Fibroblast of lung (primary cell): Measurements from ENCODE around the gene KIRREL2. TPM values are rescaled to one million over a fixed set of nuclear protein-coding genes. Genes with fewer than 3 reads are reported as not detected.

Experiments used
- DNase-seq, 2 donors: peaks; one replicate each; pipeline versions ENCODE4 v3.0.0 to v3.0.0-alpha.2; 2010; ENCODE audit warnings: low read depth in 2 of 2
- H2AFZ ChIP-seq: 2 replicates; pipeline ENCODE4 v1.5.1; 2012; ENCODE audit warnings: low read length, control low read depth, inconsistent platforms
- H3K27ac ChIP-seq: 2 replicates; pipeline ENCODE4 v1.5.1; 2011; ENCODE audit warnings: low read length, control low read depth; ENCODE audit not compliant: insufficient read depth
- H3K27me3 ChIP-seq: 2 replicates; pipeline ENCODE4 v1.5.1; 2011; ENCODE audit warnings: mild to moderate bottlenecking, low read length; ENCODE audit not compliant: control insufficient read depth, insufficient read depth
- H3K36me3 ChIP-seq: 2 replicates; pipeline ENCODE4 v1.5.1; 2011; ENCODE audit warnings: low read length; ENCODE audit not compliant: control insufficient read depth, insufficient read depth
- H3K4me1 ChIP-seq: 2 replicates; pipeline ENCODE4 v1.5.1; 2011; ENCODE audit warnings: low read length; ENCODE audit not compliant: control insufficient read depth, insufficient read depth; ENCODE audit errors: extremely low read depth
- H3K4me2 ChIP-seq: 2 replicates; pipeline ENCODE4 v1.5.1; 2011; ENCODE audit warnings: low read length, control low read depth; ENCODE audit not compliant: insufficient read depth; ENCODE audit errors: extremely low read depth
- H3K4me3 ChIP-seq, 4 experiments: fragments of 200-600 bp in 1 of 4; sonication (generic) in 1 of 4; replicated peaks in 1 of 4; 2 replicates each; pipeline ENCODE4 v1.5.1; 2011 to 2016; ENCODE audit warnings: low read length in 4 of 4, low read depth in 3 of 4, mild to moderate bottlenecking in 3 of 4, control low read depth in 2 of 4, inconsistent platforms in 1 of 4, mixed read lengths in 1 of 4; ENCODE audit not compliant: insufficient read depth in 1 of 4; ENCODE audit errors: control extremely low read depth in 1 of 4
- H3K79me2 ChIP-seq: 2 replicates; pipeline ENCODE4 v1.5.1; 2012; ENCODE audit warnings: mild to moderate bottlenecking, low read length, inconsistent platforms; ENCODE audit not compliant: control insufficient read depth, insufficient read depth
- H3K9ac ChIP-seq: 2 replicates; pipeline ENCODE4 v1.5.1; 2011; ENCODE audit warnings: mild to moderate bottlenecking, low read length, control low read depth; ENCODE audit not compliant: insufficient read depth
- H3K9me3 ChIP-seq: 2 replicates; pipeline ENCODE4 v1.5.1; 2012; ENCODE audit warnings: low read depth, low read length; ENCODE audit not compliant: control insufficient read depth, insufficient read depth
- H4K20me1 ChIP-seq: 2 replicates; pipeline ENCODE4 v1.5.1; 2011; ENCODE audit warnings: low read length; ENCODE audit not compliant: control insufficient read depth, insufficient read depth; ENCODE audit errors: extremely low read depth
- EZH2 ChIP-seq: IDR thresholded peaks from 2 replicates; pipeline ENCODE4 v1.5.1; 2012; ENCODE audit warnings: low read length, control low read depth, mild to moderate bottlenecking; ENCODE audit errors: missing control alignments
- polyA plus RNA-seq, 2 donors: library from polyadenylated mRNA; depleted of rRNA in 1 of 2; stranded (reverse) in 1 of 2; unstranded in 1 of 2; fragments of >200 nt; gene quantifications; 2 replicates each; pipeline ENCODE4 v1.2.1, GENCODE V29; 2011 to 2012; ENCODE audit warnings: missing spikeins in 1 of 2
- total RNA-seq: library from RNA; depleted of rRNA; stranded (reverse); fragments of >200 nt; gene quantifications from 2 replicates; pipeline ENCODE4 v1.2.1, GENCODE V29; 2014
- TF ChIP-seq, protein P1 (sequence below), 2 donors: IDR thresholded peaks in 1 of 2; conservative IDR thresholded peaks in 1 of 2; 1 replicate in 1 of 2; 2 replicates in 1 of 2; pipeline ENCODE4 v1.5.1; 2011 to 2012; ENCODE audit warnings: low read length in 2 of 2, control low read depth in 1 of 2, inconsistent platforms in 1 of 2, low read depth in 1 of 2, mild to moderate bottlenecking in 1 of 2

KIRREL2 gene
- total and polyA plus RNA-seq, 2 donors (not counting 1 experiment from before 2014, with no cell fraction given), result under 0.01 TPM; not detected in 1

DNA sequence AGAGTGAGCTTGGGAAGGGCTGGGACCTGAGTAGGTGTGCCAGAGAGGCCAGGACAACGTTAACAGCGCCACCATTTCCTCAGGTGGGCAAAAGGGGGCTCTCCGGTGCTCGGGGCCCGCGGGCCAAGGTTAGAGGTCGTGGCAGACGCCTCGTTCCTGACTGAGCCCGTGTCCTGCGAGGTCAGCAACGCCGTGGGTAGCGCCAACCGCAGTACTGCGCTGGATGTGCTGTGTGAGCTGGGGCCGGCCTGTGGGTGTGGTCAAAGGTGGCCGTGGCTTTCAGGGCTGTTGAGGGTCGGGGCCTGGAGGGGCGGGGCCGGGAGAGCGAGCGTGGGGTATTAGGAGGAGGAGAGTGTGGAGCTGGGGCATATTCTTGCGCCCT lies 3.7 kb downstream of the KIRREL2 start:
- H3K27me3 ChIP-seq, result peaks cover 49% of the 10 kb centered on the region
- H3K4me1 ChIP-seq, result no peaks in the 10 kb centered on the region
- no peak overlapping the region for H2AFZ ChIP-seq
- no peaks in the 10 kb centered on the region for H3K9me3 ChIP-seq
- no peak overlapping the region for H3K4me2 ChIP-seq
- no peaks in the 10 kb centered on the region for H3K79me2 ChIP-seq
- TF ChIP-seq EZH2, result no peak
- TF ChIP-seq, protein P1, sequence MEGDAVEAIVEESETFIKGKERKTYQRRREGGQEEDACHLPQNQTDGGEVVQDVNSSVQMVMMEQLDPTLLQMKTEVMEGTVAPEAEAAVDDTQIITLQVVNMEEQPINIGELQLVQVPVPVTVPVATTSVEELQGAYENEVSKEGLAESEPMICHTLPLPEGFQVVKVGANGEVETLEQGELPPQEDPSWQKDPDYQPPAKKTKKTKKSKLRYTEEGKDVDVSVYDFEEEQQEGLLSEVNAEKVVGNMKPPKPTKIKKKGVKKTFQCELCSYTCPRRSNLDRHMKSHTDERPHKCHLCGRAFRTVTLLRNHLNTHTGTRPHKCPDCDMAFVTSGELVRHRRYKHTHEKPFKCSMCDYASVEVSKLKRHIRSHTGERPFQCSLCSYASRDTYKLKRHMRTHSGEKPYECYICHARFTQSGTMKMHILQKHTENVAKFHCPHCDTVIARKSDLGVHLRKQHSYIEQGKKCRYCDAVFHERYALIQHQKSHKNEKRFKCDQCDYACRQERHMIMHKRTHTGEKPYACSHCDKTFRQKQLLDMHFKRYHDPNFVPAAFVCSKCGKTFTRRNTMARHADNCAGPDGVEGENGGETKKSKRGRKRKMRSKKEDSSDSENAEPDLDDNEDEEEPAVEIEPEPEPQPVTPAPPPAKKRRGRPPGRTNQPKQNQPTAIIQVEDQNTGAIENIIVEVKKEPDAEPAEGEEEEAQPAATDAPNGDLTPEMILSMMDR (conservative IDR thresholded peaks at IDR 0.05 in 1 of 2, IDR thresholded peaks at IDR 0.05 in 1 of 2; ENCODE audit: low read depth in 1 of 2, low read length in 2 of 2), result no peak
- no peak overlapping the region for H3K9ac ChIP-seq
- no peaks in the 10 kb centered on the region for H4K20me1 ChIP-seq
- no peak for DNase-seq
- no peak overlapping the region for H3K27ac ChIP-seq
- H3K36me3 ChIP-seq, result no peaks in the 10 kb centered on the region
- no peak overlapping the region for H3K4me3 ChIP-seq

DNA sequence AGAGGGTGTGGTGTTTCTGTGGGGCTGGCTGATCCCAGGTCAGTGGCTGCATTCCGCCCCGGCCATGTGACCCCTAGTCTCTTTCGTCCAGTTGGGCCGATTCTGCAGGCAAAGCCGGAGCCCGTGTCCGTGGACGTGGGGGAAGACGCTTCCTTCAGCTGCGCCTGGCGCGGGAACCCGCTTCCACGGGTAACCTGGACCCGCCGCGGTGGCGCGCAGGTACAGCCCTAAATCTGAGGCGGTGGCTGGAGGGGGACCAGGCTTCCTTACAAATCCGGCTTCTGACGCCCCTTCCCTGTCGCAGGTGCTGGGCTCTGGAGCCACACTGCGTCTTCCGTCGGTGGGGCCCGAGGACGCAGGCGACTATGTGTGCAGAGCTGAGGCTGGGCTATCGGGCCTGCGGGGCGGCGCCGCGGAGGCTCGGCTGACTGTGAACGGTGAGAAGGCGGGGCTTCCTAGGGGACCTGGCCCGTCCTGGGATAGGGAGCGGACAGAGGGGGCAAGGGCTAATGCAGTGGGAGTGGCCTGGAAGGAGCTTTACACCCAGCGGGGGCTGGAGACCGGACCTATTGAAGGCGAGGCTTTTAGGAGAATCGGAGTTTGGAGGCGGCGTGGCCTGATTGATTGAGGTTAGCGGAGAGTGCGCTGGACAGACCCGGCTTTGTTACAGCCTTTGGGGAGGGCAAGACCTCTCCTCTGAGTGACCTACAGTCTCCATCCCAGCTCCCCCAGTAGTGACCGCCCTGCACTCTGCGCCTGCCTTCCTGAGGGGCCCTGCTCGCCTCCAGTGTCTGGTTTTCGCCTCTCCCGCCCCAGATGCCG lies 4.3 kb downstream of the KIRREL2 start:
- Histone ChIP-seq H3K79me2 (no peaks in the 10 kb centered on the region), H3K27me3 (peaks cover 44% of the 10 kb centered on the region), H2AFZ (no peak overlapping the region), H3K27ac (no peak overlapping the region), H3K4me2 (no peak overlapping the region), H4K20me1 (no peaks in the 10 kb centered on the region), H3K36me3 (no peaks in the 10 kb centered on the region), H3K9ac (no peak overlapping the region), H3K4me1 (no peaks in the 10 kb centered on the region), H3K4me3 (no peak overlapping the region), H3K9me3 (no peaks in the 10 kb centered on the region)
- no peak for DNase-seq
- peak; percentile 75 for TF ChIP-seq EZH2
- TF ChIP-seq, protein P1 (conservative IDR thresholded peaks at IDR 0.05 in 1 of 2, IDR thresholded peaks at IDR 0.05 in 1 of 2; ENCODE audit: low read depth in 1 of 2, low read length in 2 of 2), result no peak

DNA sequence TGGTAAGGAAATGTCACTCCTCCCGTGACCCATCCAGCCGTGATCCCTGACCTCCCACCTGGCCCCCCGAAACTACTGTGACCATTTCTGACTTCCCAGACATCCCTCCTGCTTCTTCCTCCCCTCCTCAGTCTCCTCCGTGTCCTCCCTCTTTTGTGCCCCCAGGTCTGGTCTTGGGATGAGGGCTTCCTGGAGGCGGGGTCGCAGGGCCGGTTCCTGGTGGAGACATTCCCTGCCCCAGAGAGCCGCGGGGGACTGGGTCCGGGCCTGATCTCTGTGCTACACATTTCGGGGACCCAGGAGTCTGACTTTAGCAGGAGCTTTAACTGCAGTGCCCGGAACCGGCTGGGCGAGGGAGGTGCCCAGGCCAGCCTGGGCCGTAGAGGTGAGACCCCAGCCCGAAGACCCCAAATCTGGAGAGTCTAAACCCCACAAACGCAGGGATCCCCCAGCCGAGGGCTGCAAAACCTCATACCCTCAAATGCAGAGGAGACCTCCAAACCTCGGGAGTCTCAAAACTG lies 5.0 kb downstream of the KIRREL2 start:
- no peak for DNase-seq
- Histone ChIP-seq H4K20me1 (no peaks in the 10 kb centered on the region), H3K4me2 (no peak overlapping the region), H3K27ac (no peak overlapping the region), H2AFZ (no peak overlapping the region), H3K27me3 (peaks cover 37% of the 10 kb centered on the region), H3K4me1 (no peaks in the 10 kb centered on the region), H3K36me3 (no peaks in the 10 kb centered on the region), H3K4me3 (no peak overlapping the region), H3K9ac (no peak overlapping the region), H3K79me2 (no peaks in the 10 kb centered on the region), H3K9me3 (no peaks in the 10 kb centered on the region)
- no peak for TF ChIP-seq EZH2
- TF ChIP-seq, protein P1 (conservative IDR thresholded peaks at IDR 0.05 in 1 of 2, IDR thresholded peaks at IDR 0.05 in 1 of 2; ENCODE audit: low read depth in 1 of 2, low read length in 2 of 2), result no peak
